COLO668 (cell line): ENCODE measurements around the gene PDGFC.

Experiments
- DNase-seq: peaks from one replicate; lab custom pipeline; 2025; ENCODE audit not compliant: unreplicated experiment; lab: John Stamatoyannopoulos, UW

PDGFC gene

DNA sequence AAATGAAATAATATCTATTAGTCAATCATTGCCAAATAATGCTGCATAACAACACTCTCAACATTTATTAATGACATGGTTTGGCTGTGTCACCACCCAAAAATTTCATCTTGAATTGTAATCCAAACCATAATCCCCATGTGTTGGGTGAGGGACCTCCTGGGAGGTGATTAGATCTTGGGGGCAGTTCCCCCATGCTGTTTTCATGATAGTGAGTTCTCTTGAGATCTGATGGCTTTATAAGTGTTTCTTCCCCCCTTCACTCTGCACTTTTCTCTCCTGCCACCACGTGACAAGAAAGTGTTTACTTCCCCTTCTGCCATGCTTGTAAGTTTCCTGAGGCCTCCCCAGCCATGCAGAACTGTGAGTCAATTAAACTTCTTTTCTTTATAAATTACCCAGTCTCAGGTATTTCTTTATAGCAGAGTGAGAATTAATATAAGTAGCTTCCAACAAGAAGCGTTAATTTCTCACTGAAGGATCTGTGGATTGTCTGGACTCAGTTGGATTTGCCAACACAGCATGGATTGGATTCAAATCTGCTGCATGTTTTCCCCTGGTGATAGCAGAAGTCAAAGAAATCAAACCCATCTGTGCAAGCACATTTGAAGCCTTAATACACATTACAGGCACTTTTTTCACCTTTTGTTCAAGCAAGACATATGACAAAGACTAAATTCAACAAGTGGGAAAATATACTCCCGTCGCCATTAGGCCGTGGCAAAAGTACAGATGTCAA lies 216.6 kb downstream of the PDGFC start:
- DNase-seq: no peak

- DNase-seq: no peak
Measured at GRCh38 chr4:156751486-156751885, 220.1 kb downstream of the PDGFC start.

- DNase-seq: no peak
Measured at GRCh38 chr4:156749426-156750403, 221.9 kb downstream of the PDGFC start.

GRCh38 chr4:156746111-156746510 lies 225.5 kb downstream of the PDGFC start:
- no peak for DNase-seq

DNA sequence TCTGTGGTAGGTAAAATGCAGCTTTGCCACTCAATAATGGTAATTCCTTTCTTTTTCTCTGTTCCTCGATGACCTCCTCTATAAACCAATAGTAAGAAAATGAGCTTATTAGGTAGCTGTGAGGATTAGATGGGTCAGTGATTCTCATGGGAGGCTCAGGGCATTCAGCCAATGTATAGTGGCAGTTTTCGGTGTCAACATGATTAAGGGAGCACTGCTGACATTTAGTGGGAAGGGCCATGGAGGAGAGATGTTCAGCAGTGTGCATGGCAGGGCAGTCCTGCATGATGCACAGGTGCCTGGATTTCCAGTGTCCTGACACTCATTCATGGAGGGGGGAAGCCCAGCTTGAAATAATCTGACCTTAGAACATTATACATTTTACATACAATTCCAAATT lies 232.8 kb downstream of the PDGFC start:
- DNase-seq: no peak

DNA sequence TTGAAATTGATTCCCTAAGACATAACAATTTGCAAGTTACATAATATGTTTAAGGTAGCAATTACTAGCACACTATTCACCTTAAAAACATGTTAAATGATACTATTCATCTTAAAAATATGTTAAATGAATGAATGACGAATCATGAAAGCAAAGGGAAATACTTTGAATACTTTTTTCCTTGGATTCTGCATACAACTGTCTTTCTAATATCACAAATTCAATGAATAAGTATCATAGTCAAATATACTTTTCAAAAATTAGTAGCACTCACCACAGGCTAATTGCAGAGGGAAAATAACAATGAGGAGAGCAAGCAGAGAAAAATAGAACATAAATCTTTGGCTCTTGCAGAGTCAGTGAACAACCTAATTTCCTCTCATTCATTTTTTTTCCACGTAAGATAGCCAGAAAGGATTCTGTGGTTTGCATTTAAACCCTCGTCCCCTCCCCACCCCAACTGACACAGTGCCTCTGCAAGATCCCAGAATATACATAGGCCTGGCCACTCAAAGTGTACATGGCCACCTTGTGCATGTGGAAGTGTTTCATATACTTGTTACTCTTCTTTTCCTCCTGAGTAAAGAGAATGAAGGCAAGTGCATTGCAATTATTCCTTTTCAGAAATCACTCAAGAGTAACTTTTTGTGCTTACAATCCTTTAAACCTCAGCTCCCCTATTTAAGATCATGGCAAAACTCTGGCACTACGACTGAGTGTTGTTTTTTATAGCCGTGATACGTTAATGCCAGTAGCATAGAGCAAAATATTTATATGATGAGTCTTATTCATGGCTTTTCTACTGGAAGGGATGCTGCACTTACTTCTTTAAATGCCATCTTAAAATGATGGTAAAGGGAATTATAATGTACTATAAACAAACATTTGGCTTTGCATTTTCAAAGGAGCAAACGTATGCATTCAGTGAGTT lies 236.4 kb downstream of the PDGFC start:
- no peak for DNase-seq

DNA sequence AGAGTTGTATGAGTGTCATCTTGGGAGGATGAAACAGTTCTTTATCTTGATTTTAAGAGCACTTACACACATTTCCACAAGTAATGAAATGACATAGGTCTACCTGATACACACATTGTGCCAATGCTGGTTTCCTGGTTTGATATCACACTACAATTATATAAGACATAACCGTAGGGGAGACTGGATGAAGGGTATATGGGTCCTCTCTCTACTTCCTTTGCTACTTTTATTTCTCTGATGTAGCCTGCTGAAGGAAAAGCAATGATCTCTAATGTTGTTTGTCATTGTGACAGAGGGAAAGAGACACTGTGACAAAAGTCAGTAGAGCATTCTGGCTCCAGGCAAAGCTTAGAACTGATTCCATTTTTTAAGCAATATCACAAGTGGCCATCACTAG lies 238.0 kb downstream of the PDGFC start:
- no peak for DNase-seq

- DNase-seq: no peak
Measured at GRCh38 chr4:156732634-156733033, 239.0 kb downstream of the PDGFC start.

DNA sequence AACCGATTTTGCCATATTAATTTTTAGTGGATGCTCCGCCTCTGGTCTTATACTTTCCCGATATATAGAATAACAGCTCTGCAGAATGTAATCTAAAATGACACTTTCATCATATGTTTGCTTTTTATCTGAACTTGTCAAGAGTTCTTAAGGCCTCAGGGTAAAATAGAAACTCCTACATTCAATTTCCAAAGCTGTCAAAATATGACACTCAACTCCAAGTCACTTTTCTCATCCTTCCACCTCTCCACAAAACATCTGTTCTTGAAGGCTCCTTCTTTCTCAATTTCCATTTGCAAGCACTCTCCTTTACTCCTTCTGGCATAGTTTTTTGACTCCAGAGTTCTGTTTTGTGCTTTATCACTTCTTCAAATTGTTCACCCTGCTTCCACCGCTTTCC lies 242.2 kb downstream of the PDGFC start:
- DNase-seq: no peak

GRCh38 chr4:156725257-156725656 lies 246.3 kb downstream of the PDGFC start:
- no peak for DNase-seq

GRCh38 chr4:156723951-156724668 lies 247.5 kb downstream of the PDGFC start:
- peak; percentile 39 for DNase-seq

- no peak for DNase-seq
Measured at GRCh38 chr4:156718226-156718625, 253.4 kb downstream of the PDGFC start.

DNA sequence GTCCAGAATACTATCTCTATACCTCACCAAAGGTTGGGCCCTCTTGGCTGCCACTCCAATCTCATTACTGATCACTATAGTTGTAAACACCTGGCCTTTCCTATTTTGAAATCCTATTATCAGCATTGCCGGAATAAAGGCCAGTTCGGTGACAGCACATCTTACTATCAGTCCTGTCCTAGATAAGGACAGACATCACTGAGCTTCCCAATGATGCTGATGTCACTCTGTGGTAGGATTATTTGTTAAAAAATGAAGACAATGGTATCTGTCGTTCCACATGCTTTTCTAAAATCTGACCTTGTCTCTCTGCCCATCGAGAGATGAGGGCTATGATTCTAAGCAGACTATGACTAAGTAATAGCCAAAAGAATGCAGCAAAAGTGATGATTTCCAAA lies 260.4 kb downstream of the PDGFC start:
- no peak for DNase-seq
